Stimulated activated CD8-positive, alpha-beta memory T cell treated with anti-CD3 and anti-CD28 coated beads, Interleukin-15, amount 100 ng/mL, for 48 hours (primary cell): ENCODE data around the gene TAGLN3.
A peak's percentile ranks its signal among the peaks of the same experiment; 100 is the strongest.

Experiments
- DNase-seq, 2 donors: peaks; one replicate each; pipeline ENCODE4 v3.0.0-alpha.2; 2020; ENCODE audit warnings: low read depth in 2 of 2

Gene TAGLN3

GRCh38 chr3:111998636-111999483 is at the start of gene TAGLN3:
Gene TAGLN3, plus strand, starts transcription at chr3:111998922. Its CDS starts 501 bp downstream, at chr3:111999423.
- no peak for DNase-seq

DNA sequence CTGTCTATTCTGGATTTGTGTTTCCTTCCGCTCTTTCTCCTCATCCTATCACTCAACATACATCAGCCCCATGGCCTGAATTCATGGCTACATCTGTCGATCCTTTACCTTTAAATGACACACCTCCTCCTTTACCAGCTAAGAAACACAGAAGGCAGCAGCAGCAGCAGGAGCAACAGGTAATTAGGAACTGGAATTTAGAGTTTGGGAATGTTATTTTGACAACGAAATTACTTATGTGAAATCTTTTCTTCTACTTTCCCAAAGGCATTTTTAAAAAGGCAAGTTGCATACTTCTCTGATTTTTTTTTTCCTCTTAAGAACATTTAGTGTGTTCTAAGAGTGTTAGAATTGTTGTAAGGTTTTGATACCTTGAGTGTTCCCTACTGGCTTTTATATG is 49.0 kb upstream of the TAGLN3 start:
- no peak for DNase-seq

GRCh38 chr3:111951032-111951431 is 47.7 kb upstream of the TAGLN3 start:
- no peak for DNase-seq

DNA sequence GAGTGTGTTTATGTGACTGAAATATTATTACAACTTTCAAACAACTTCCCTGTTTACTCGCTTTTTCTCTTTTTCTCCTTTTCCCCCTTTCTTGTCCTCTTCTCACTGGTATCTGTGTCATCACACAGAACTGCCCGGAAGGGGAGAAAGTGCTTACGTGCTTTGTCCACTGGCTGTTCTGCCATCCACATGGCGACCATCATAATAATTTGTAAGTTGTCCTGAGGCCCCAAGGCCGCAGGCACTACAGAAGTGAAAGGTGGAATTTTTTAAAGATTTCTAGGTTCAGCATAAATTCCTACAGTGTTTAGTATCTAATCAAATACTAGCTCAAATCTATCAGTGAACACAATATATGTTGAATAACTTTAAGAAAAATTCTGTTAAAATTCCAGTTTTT is 46.6 kb upstream of the TAGLN3 start:
- DNase-seq, result no peak

GRCh38 chr3:111952866-111953450 is 45.8 kb upstream of the TAGLN3 start:
- DNase-seq, result no peak

DNA sequence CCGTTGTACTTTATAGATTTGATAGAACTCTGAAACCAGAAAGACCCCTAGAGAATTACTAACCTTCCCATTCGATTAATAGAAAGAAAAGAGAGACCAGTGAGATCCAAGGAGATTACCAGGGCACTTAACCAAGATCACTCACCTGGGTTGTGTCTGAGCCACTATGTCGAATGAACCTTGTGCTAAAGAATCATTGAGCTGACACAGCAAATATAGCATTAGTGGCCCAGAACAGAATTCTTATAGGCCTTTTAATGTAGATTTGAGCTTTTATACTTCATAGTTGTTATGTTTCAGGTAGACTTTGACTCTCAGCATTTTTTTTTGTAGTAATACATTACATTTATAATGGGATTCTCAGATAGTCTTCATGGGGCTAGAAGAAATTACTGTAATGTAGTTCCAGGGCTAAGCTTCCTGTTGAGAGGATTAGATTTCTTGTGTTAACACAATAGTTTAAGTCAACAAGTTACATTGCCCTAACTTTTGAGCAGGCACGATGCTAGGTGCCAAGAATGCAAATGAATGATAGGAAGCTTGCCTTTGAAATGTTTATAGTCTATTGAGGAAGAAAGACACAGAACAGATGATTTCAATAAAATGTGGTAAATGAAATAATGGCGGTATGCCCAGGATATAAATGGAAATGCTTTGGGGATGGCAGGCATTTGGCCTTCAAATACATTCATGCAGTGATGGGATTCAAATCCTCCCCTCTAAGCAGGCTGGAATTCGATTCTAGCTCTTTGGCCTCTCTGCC is 44.3 kb upstream of the TAGLN3 start:
- DNase-seq, result no peak

GRCh38 chr3:111955876-111956275 is 42.8 kb upstream of the TAGLN3 start:
- no peak for DNase-seq

- DNase-seq, result no peak
Measured at GRCh38 chr3:111956449-111956848, 42.3 kb upstream of the TAGLN3 start.

DNA sequence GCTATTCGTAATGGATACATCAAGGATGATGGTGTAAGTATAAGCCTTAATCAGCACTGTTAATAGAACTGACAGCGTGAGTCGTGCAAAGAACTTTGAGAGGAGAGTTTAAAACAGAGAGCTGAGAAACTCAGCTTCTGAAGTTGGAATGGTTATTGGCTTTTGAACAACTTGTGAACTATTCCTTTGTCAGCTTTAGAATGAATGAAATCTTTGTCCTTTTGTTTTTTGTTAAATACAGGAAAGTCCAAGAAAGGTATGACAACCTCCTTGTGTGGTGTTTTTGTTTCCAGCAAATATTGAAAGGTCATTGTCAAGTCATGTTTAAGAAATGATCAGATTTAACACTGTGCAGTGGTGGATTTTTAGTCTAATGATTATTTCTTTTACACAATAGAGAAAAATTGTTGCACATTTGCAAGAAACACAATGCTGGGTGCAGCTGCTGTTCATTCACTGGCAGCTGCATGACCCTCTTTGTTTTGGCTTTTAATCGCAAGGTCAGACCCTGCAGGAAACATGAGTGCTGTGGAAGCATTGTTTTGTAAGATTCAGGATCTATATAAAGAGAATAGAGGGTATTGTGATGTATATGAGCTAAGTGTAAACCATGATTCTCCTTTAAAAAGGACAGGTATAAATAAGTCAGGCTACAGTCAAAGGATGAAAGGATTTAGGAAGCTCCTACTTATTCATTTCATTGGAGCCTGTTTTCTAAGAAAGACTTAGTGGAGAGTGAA is 41.6 kb upstream of the TAGLN3 start:
- no peak for DNase-seq

DNA sequence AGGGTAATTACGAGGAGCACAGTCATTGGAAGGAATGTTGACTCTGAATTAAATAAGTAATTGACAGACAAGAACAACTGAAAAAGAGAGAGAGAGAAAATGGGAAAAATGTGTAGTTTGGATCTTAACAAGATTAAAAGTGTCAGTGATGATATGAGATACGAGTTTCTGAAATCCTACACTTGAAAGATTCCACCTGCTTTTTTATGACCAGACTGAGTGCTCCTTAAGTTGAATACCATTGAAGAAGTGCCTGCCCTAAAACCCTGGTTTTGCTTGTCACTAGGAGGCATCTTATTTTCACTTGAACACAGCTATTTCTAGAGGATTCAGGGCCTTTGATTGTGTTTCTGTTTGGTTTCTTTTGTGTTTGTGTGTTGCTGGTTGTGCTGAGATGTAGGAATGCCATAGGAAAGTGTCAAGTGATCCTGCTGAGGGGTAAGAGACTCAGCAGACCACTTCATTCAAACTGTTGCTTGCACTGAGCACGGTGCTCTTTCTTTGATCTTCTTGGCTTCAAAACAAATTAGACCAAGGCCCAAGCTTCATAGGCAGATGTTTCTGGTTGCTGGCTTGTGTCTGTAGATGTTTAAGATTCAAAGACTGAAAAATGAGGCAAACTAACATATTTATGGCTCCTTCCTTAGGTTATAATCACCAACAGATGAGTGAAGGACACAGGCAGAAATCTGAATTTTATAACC is 37.1 kb upstream of the TAGLN3 start:
- no peak for DNase-seq

DNA sequence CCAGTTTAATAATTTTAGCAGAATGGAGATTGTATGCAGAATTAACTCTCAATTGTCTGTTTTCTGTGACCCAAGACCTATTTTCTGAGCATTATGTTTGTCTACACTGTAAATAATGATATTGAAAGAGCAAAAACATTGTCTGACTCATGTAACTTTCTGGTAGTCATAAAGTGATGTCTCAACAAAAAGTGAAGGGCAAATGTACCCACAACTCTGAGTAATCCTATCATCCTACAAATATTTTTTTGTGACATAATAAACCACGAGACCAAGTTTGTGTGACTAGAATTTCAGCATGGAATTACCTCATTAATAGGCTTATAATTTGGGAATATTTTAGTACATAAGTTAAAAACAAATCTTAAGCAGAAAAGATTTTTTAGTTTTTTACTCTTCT is 35.3 kb upstream of the TAGLN3 start:
- DNase-seq, result no peak

- DNase-seq, result no peak
Measured at GRCh38 chr3:111965484-111965883, 33.2 kb upstream of the TAGLN3 start.

DNA sequence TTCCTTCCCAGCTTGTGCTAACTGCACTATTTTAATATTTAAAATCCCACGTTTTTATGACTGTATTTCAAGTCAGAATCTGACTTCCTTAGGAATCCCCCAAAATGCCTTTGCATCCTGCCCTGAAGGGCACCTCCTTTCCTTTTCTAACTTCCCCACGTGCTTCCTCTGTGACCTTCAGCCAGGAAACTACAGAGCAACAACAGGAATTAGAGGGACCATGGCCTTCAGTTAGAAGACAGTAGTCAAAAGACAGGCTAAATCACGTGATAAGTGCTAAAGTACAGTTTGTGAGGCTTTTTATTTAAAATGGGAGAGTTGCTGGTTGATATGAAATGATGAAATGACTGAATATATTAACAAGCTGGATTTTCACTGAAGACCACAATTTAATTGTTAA is 31.7 kb upstream of the TAGLN3 start:
- DNase-seq, result no peak

DNA sequence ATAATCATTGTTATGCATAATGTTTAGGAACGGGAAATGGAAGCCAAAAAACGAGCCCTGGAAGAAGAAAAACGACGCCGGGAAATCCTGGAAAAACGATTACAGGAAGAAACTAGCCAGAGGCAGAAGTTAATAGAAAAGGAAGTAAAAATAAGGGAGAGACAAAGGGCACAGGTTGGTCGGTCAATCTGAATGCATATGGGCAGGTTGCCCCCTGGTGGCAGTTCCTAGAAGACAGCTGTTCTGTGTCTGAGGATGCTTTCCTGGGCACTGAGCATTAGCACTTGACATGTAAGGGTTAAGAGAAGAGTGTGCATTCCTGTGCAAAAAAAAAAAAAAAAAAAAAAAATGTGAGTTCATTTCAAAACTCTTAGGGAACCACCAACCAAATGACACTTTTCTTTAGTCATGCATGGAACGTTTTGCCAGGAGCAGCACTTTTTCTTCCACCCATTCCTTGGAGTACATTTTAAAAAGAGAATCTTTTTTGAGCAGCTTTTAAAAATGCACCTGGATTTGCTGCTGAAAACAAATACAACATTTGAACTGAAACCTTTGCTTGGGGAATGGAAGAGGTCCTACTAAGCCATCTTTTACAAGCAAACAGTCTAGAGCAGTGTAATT is 31.0 kb upstream of the TAGLN3 start:
- DNase-seq, result peak; percentile 59 to 63

- DNase-seq, result no peak
Measured at GRCh38 chr3:111968319-111969054, 30.2 kb upstream of the TAGLN3 start.

GRCh38 chr3:111970376-111970775 is 28.3 kb upstream of the TAGLN3 start:
- no peak for DNase-seq

GRCh38 chr3:111971533-111972130 is 27.1 kb upstream of the TAGLN3 start:
- DNase-seq, result no peak

DNA sequence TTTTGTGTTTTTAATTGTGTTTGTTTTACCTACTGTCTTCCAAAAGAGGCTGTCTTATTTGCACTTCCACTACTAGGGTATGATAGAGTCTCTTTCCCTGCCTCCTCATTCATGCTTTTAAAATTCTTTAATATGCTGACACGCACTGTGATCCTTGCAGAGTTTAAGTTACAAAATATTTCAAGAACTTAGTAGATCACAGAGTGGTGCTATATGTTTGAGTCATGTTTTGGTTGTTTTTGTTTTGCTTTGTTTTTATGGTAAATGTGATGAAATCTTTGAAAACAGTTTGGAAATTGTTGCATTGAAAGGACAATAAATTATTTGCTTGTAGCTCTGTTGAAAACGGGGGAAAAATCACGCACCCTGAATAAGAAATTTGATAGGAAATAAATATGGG is 25.8 kb upstream of the TAGLN3 start:
- DNase-seq, result no peak

DNA sequence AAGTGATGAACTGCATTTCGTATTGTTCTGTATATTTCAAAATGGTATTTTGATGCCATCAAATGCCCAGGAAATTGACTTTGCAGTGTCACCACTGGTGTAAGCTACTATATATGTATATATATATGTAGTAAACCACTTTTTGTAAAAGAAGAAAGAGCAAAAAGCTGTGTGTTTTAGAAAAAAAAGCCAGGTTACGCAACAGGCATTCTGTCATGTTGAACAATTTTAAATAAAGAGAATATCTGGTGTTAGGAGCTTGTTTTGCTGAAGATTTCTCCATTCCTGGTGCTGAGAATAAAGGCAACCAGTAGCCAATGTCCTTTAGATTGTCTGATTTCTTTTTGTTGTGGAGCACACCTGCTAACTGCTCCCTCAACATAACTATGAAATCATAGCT is 23.6 kb upstream of the TAGLN3 start:
- no peak for DNase-seq

GRCh38 chr3:111976254-111976653 is 22.5 kb upstream of the TAGLN3 start:
- no peak for DNase-seq
